ENCODE data around the gene TIPARP.

GRCh38 chr3:156720826-156721225 lies 46.4 kb downstream of the TIPARP start:
- no peak for TF ChIP-seq CTCF (IDR thresholded peaks at IDR 0.05; ENCODE audit: low read length)
- no peak for TF ChIP-seq EZH2 (IDR thresholded peaks at IDR 0.05; ENCODE audit: borderline replicate concordance, low read length)

All from OCI-LY1 (cell line).